ENCODE data around the gene LRRIQ3.
"Not testable (repeated sequence)": the region's sequence is repeated elsewhere in the genome, so short reads cannot be mapped to it uniquely, and the experiment has no call there.

Gene LRRIQ3

GRCh38 chr1:74197657-74198552 lies at the start of gene LRRIQ3, which contains the start of gene FPGT:
Gene LRRIQ3 (minus strand): TSS chr1:74198176. CDS start chr1:74183684, 14,492 bp downstream.
Gene FPGT (plus strand): TSS chr1:74198242. CDS start chr1:74198279, 37 bp downstream.
- DNase-seq, result peak; percentile 95

DNA sequence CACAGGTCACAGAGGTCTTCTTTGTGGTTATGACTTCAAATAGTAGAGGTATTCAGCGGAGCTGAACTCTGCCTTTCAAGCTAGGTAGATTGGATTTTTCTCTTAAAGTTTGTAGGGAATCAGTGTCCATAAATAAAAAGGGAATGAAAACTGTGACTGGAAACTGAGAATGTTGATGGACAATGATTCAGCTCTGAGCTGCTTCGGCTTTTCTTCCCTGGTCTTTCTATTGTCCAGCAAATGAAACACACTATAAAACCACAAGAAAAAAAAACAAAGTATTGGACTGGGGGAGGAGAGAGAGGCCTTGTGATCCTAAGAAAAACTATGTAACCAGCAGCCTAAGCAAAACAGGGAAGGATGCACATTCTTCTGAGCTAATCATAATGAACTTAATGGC lies 48.3 kb upstream of the LRRIQ3 start:
- no peak for DNase-seq

- no peak for DNase-seq
Measured at GRCh38 chr1:74245168-74245772, 47.3 kb upstream of the LRRIQ3 start.

- no peak for DNase-seq
Measured at GRCh38 chr1:74237787-74238186, 39.8 kb upstream of the LRRIQ3 start.

DNA sequence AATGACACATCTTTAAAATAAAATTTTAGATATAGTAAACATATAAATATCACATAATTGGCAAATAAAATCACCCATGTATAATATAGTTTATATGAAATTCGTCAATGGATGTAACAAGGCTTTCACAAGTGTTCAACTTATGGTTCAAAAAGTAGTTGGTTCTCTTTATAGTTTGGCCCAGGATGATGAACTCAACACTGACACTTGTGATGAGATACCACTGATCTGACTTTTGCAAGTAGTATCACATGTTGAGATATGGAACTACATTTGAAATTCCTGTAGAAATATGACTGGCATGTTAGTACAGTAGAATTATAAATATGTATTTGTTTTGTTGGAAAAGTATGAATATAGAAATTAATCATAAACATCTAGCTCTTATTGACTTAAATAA lies 39.1 kb upstream of the LRRIQ3 start:
- DNase-seq, result no peak

- DNase-seq, result no peak
Measured at GRCh38 chr1:74236440-74236839, 38.5 kb upstream of the LRRIQ3 start.

DNA sequence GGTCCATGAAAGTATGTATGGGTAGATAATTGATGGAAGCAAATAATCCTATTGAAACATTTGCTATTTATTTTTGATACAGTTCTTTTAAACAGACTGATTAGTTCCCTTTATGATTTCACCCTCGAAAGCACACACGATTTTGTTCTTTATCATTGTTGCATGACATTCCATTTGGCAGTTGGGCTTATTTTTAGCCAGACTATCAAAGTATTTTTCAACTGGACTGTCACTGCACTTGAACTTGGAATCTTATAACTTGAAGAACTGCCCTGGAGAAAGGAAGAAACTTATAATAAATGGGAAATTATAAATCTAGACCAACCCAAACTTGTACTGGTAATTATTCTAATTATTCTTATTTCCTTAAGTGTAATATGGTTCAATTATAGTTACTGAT lies 37.2 kb upstream of the LRRIQ3 start, which contains the start of gene TNNI3K:
TSS of gene TNNI3K (plus strand) at position 235 of the 400 bp plus-strand sequence. CDS start at position 300, 65 bp downstream.
- no peak for DNase-seq

DNA sequence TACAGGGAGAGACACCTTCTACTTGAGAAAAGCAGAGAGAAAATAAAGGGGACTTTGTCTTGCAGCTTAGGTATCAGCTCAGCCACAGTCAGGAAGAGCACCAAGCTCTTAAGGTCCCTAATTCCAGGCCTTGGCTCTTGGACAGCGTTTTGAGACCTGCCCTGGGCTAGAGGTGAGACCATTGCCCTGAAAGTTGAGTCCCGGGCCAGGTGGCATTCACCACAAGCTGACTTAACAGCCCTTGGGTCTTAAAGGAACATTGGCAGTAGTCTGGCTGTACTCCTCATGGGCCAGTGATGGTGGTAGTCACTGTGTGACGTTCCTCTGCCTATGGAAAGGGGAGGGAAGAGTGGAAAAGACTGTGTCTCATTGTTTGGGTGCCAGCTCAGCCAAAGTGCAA lies 25.5 kb upstream of the LRRIQ3 start:
- no peak for DNase-seq

DNA sequence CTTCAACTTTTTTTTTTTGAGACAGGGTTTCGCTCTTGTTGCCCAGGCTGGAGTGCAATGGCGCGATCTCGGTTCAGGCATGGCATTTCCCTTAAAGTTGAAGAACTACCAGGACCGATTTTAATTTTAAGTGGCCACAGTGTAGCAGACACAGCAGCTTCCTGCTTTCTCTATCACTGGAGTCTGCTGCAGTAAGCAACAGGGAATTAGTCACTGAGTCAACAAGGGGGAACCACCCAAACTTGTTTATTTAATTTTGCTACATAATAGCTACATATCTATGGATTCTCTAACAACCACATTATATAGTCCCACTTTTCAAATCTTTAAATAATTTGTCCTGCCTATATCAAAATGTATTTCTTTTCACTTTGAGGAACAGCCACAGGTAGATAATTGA lies 24.7 kb upstream of the LRRIQ3 start:
- DNase-seq, result no peak

DNA sequence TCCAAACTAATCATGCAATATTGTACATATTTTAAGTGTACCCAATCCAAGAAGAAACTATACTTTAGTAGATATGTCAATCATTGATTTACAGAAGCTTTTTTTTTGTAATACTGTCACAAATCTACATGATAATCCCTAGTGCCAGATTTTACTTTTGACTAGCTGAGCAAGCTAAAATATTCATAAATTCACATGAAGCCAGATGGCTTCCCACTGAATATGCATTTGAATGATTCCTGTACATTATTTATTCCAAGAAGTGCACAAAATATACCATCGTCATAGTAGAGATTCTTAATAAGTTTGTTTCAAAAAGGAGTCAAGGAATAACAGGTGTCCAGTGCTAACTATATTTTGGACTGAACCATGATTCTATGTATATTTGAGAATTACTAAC lies 17.3 kb upstream of the LRRIQ3 start:
- no peak for DNase-seq

GRCh38 chr1:74205266-74205665 lies 7.3 kb upstream of the LRRIQ3 start:
- DNase-seq, result no peak

DNA sequence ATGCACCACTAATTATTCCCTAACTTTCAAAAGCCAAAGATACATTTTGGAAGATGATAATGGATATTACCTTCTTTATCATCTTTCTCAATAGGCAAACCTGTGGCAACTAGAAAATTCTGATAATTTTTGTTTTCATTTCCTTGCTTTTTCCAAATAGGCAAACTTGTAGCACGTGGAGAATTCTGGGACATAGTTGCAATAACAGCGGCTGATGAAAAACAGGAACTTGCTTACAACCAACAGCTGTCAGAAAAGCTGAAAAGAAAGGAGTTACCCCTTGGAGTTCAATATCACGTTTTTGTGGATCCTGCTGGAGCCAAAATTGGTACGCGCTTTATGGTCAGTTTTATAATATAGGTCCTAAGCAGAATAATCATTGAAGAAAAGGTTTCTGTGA lies 1.5 kb upstream of the LRRIQ3 start:
- DNase-seq, result no peak

DNA sequence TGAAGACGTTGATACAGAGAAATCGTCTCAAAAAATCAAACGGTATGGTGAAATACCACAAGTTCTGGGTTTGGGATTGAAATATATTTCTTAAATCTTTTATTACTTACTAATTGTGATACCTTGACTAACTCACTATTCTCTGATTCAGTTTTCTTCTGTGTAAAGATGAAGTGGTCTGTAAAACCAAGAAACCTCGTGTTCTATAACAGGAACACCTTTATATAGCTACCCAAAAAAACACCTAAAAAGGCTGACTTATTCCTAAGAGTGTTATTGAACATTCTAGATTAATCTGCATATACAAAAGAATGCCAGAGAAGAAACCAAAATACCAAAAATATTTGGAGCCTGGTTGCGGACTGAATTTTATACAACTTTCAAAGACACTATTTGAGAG lies 721 bp downstream of the LRRIQ3 start:
- no peak for DNase-seq

- no peak for DNase-seq
Measured at GRCh38 chr1:74195339-74195738, 2.6 kb downstream of the LRRIQ3 start.

- DNase-seq, result no peak
Measured at GRCh38 chr1:74193908-74194307, 4.1 kb downstream of the LRRIQ3 start.

DNA sequence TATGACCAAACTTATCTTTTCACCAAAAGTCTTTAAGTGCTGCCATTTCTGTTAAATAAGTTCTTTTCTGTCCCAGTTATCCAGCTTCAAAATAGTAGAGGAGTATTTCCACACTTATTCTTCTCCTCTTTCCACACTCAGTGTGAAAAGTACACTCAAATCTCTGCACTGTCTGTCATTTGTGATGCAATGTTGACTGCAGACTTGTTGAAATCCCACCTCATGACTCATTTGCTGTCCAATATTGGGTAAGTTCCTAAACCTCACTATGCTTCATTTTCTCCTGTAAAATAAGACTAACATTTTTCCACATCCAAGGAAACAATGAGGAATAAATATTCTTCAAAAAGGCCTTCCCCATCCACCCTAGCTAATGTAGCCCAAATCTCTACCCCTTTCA lies 17.5 kb downstream of the LRRIQ3 start:
- DNase-seq, result no peak

- DNase-seq, result not testable (repeated sequence)
Measured at GRCh38 chr1:74174423-74174822, 23.6 kb downstream of the LRRIQ3 start.

DNA sequence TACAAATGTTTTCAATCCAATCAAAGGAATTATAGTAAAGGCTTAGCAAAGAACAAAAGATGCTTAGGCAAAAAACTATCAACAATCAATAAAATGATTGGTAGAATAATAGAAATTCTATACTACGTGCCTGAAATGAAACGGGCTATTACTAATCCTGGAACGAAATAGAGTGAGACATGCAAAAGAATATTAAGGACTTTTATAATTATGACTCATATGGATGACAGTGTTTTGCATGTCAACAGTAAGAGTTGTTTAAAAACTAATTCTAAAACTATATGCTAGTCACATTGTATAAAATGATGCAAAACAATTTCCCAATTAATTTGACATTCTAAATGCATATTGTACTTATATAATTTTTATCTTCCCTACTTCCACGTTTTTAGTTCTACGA lies 35.6 kb downstream of the LRRIQ3 start:
- DNase-seq, result no peak

DNA sequence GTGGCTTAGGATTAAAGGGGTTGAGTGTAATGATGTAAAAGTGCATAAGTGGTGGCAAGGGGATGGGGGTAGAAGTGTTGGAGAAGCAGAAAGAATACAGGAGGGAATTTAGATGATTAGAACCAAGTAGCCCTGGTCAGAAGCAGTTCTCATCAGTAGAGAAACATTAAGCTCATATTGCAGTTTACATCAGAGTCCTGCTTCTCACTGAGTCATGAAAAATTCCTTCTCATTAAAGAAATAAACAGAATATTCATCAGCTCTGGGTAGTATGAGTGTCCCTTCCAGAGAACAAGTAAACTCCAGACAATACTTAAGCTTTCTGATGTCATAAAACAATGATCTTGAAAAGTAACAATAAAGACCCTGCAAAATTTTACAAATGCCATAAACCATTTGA lies 36.5 kb downstream of the LRRIQ3 start:
- DNase-seq, result no peak

- no peak for DNase-seq
Measured at GRCh38 chr1:74160046-74160445, 37.9 kb downstream of the LRRIQ3 start.

- no peak for DNase-seq
Measured at GRCh38 chr1:74145086-74145485, 52.9 kb downstream of the LRRIQ3 start.

- DNase-seq, result not testable (repeated sequence)
Measured at GRCh38 chr1:74117370-74117769, 80.6 kb downstream of the LRRIQ3 start.

GRCh38 chr1:74113333-74113732 lies 84.6 kb downstream of the LRRIQ3 start:
- DNase-seq, result no peak

GRCh38 chr1:74107394-74107793 lies 90.6 kb downstream of the LRRIQ3 start:
- DNase-seq, result no peak

All from activated CD4-positive, alpha-beta T cell treated with anti-CD3 and anti-CD28 coated beads, Interleukin-2, amount 50 U/mL, for 4 hours (primary cell).